ENCODE data around the gene CEBPE.
"Not testable (repeated sequence)": the region's sequence is repeated elsewhere in the genome, so short reads cannot be mapped to it uniquely, and the experiment has no call there.

The CEBPE gene

GRCh38 chr14:23114120-23114458 lies 5.0 kb downstream of the CEBPE start:
- no peaks in the 10 kb centered on the region for H3K36me3 ChIP-seq (replicated peaks)
- H3K4me3 ChIP-seq (ENCODE audit: low read depth, low read length), result no peak overlapping the region
- H3K27ac ChIP-seq, result no peak overlapping the region
- DNase-seq, result no peak
- peaks cover 4% of the 10 kb centered on the region for H3K27me3 ChIP-seq (replicated peaks)
- in situ Hi-C loops (cut with HindIII; ENCODE audit: low pct_ligation_motif_present, low sequenced_read_pairs), result no loop called here
- TF ChIP-seq CTCF (IDR thresholded peaks at IDR 0.05; ENCODE audit: low read depth, low read length, missing control alignments), result no peak

- Histone ChIP-seq H3K27ac (no peak overlapping the region), H3K4me3 (ENCODE audit: low read depth, low read length) (no peak overlapping the region), H3K36me3 (replicated peaks) (no peaks in the 10 kb centered on the region), H3K27me3 (replicated peaks) (peaks cover 4% of the 10 kb centered on the region)
- no peak for TF ChIP-seq CTCF (IDR thresholded peaks at IDR 0.05; ENCODE audit: low read depth, low read length, missing control alignments)
- DNase-seq, result no peak
- in situ Hi-C loops (cut with HindIII; ENCODE audit: low pct_ligation_motif_present, low sequenced_read_pairs), result no loop called here
Measured at GRCh38 chr14:23113431-23114119, 5.5 kb downstream of the CEBPE start.

- Histone ChIP-seq H3K27me3 (replicated peaks) (peaks cover 4% of the 10 kb centered on the region), H3K27ac (no peak overlapping the region), H3K4me3 (ENCODE audit: low read depth, low read length) (no peak overlapping the region), H3K36me3 (replicated peaks) (no peaks in the 10 kb centered on the region)
- in situ Hi-C loops (cut with HindIII; ENCODE audit: low pct_ligation_motif_present, low sequenced_read_pairs), result no loop called here
- DNase-seq, result no peak
- no peak for TF ChIP-seq CTCF (IDR thresholded peaks at IDR 0.05; ENCODE audit: low read depth, low read length, missing control alignments)
Measured at GRCh38 chr14:23112359-23113178, 6.5 kb downstream of the CEBPE start.

GRCh38 chr14:23110579-23111365 lies 8.3 kb downstream of the CEBPE start:
- in situ Hi-C loops (cut with HindIII; ENCODE audit: low pct_ligation_motif_present, low sequenced_read_pairs), result no loop called here
- H3K27ac ChIP-seq, result no peak overlapping the region
- TF ChIP-seq CTCF (IDR thresholded peaks at IDR 0.05; ENCODE audit: low read depth, low read length, missing control alignments), result no peak
- H3K27me3 ChIP-seq (replicated peaks), result peaks cover 4% of the 10 kb centered on the region
- H3K36me3 ChIP-seq (replicated peaks), result no peaks in the 10 kb centered on the region
- H3K4me3 ChIP-seq (ENCODE audit: low read depth, low read length), result no peak overlapping the region
- no peak for DNase-seq

- in situ Hi-C loops (cut with HindIII; ENCODE audit: low pct_ligation_motif_present, low sequenced_read_pairs), result no loop called here
Measured at GRCh38 chr14:23109769-23110168, 9.3 kb downstream of the CEBPE start.

GRCh38 chr14:23108169-23108568 lies 10.9 kb downstream of the CEBPE start:
- H3K4me3 ChIP-seq (ENCODE audit: low read depth, low read length); H3K27ac ChIP-seq; in situ Hi-C loops (cut with HindIII; ENCODE audit: low pct_ligation_motif_present, low sequenced_read_pairs); DNase-seq; H3K27me3 ChIP-seq (replicated peaks); H3K36me3 ChIP-seq (replicated peaks): not testable (repeated sequence)

More at GRCh38 chr14:23109769-23110168, 9.3 kb downstream of the CEBPE start:
- H3K4me3 ChIP-seq (ENCODE audit: low read depth, low read length), result no peak overlapping the region
- no peak for TF ChIP-seq CTCF (IDR thresholded peaks at IDR 0.05; ENCODE audit: low read depth, low read length, missing control alignments)
- DNase-seq, result no peak
- H3K27ac ChIP-seq, result no peak overlapping the region
- peaks cover 4% of the 10 kb centered on the region for H3K27me3 ChIP-seq (replicated peaks)
- no peaks in the 10 kb centered on the region for H3K36me3 ChIP-seq (replicated peaks)

GRCh38 chr14:23107620-23108019 lies 11.4 kb downstream of the CEBPE start:
- DNase-seq; in situ Hi-C loops (cut with HindIII; ENCODE audit: low pct_ligation_motif_present, low sequenced_read_pairs); H3K27me3 ChIP-seq (replicated peaks); H3K36me3 ChIP-seq (replicated peaks); H3K27ac ChIP-seq; H3K4me3 ChIP-seq (ENCODE audit: low read depth, low read length): not testable (repeated sequence)

Data from brain microvascular endothelial cell (primary cell).